HEK293 (cell line): ENCODE data around the gene LPIN3.

Experiments
- CTCF ChIA-PET: fragments of 350-600 bp; formaldehyde crosslinking; extraction: SDS; loops from one replicate; lab custom pipeline; 2021; ENCODE audit warnings: antibody characterized with exemption; lab: Yijun Ruan, JAX
- POLR2A ChIA-PET: fragments of 300-600 bp; formaldehyde crosslinking; extraction: SDS; loops from one replicate; lab custom pipeline; 2020; ENCODE audit warnings: antibody characterized with exemption, inconsistent platforms; lab: Yijun Ruan, JAX
- H3K27ac ChIP-seq: fragments of 200-500 bp; sonication (Bioruptor generic); 2 replicates; pipeline ENCODE4 v1.5.1; 2014; ENCODE audit warnings: low read depth, low read length, control low read depth, inconsistent platforms; ENCODE audit errors: extremely low read depth
- H3K36me3 ChIP-seq, 2 experiments: fragments of 200-500 bp in 1 of 2; sonication (Bioruptor generic) in 1 of 2; 1 replicate in 1 of 2; 2 replicates in 1 of 2; pipeline ENCODE4 v1.5.1; 2014 to 2017; ENCODE audit warnings: inconsistent platforms in 2 of 2, low read length in 2 of 2; ENCODE audit not compliant: control insufficient read depth in 2 of 2, insufficient read depth in 1 of 2
- H3K4me1 ChIP-seq: fragments of 200-500 bp; sonication (Bioruptor generic); 2 replicates; pipeline ENCODE4 v1.5.1; 2014; ENCODE audit warnings: mild to moderate bottlenecking, low read length, inconsistent platforms; ENCODE audit not compliant: control insufficient read depth, insufficient read depth
- H3K4me3 ChIP-seq: 2 replicates; pipeline ENCODE4 v1.5.1; 2011; ENCODE audit warnings: low read depth, mild to moderate bottlenecking, control low read depth, low read length, moderate library complexity
- H3K9me3 ChIP-seq: fragments of 200-500 bp; sonication (Bioruptor generic); 2 replicates; pipeline ENCODE4 v1.5.1; 2014; ENCODE audit warnings: low read depth, low read length, inconsistent platforms; ENCODE audit not compliant: control insufficient read depth, insufficient read depth
- SP2 ChIP-seq: fragments of 450-650 bp; formaldehyde crosslinking; IDR thresholded peaks from 2 replicates; pipeline ENCODE4 v1.5.1; 2016; ENCODE audit warnings: missing biosample characterization, missing genetic modification characterization
- ZBTB17 ChIP-seq: fragments of 450-650 bp; formaldehyde crosslinking; IDR thresholded peaks from 2 replicates; pipeline ENCODE4 v1.5.1; 2016; ENCODE audit warnings: missing biosample characterization, missing genetic modification characterization
- ZNF16 ChIP-seq: fragments of 450-650 bp; formaldehyde crosslinking; IDR thresholded peaks from 2 replicates; pipeline ENCODE4 v1.5.1; 2016; ENCODE audit warnings: low read depth, missing biosample characterization, missing genetic modification characterization
- ZNF214 ChIP-seq: fragments of 450-650 bp; formaldehyde crosslinking; IDR thresholded peaks from 2 replicates; pipeline ENCODE4 v1.5.1; 2017; ENCODE audit warnings: missing biosample characterization, mild to moderate bottlenecking, missing genetic modification characterization, borderline replicate concordance
- ZNF248 ChIP-seq: fragments of 450-650 bp; formaldehyde crosslinking; IDR thresholded peaks from 2 replicates; pipeline ENCODE4 v1.5.1; 2017; ENCODE audit warnings: missing biosample characterization, missing genetic modification characterization
- ZNF416 ChIP-seq: fragments of 450-650 bp; formaldehyde crosslinking; IDR thresholded peaks from 2 replicates; pipeline ENCODE4 v1.5.1; 2016; ENCODE audit warnings: missing biosample characterization, missing genetic modification characterization
- ZNF610 ChIP-seq: fragments of 450-650 bp; formaldehyde crosslinking; IDR thresholded peaks from 2 replicates; pipeline ENCODE4 v1.5.1; 2016; ENCODE audit warnings: missing biosample characterization, missing genetic modification characterization, borderline replicate concordance
- ZNF768 ChIP-seq: fragments of 450-650 bp; formaldehyde crosslinking; IDR thresholded peaks from 2 replicates; pipeline ENCODE4 v1.5.1; 2018; ENCODE audit warnings: missing biosample characterization, mild to moderate bottlenecking, missing genetic modification characterization
- ZNF776 ChIP-seq: fragments of 450-650 bp; formaldehyde crosslinking; IDR thresholded peaks from 2 replicates; pipeline ENCODE4 v1.5.0; 2017; ENCODE audit warnings: missing biosample characterization, missing genetic modification characterization, borderline replicate concordance
- TF ChIP-seq, protein P1 (sequence below): fragments of 450-650 bp; formaldehyde crosslinking; IDR thresholded peaks from 2 replicates; pipeline ENCODE4 v1.5.1; 2017; ENCODE audit warnings: missing biosample characterization, missing genetic modification characterization
- TF ChIP-seq, protein P2 (sequence below): fragments of 450-650 bp; formaldehyde crosslinking; IDR thresholded peaks from 2 replicates; pipeline ENCODE4 v1.5.1; 2017; ENCODE audit warnings: missing biosample characterization, missing genetic modification characterization

LPIN3 gene

DNA sequence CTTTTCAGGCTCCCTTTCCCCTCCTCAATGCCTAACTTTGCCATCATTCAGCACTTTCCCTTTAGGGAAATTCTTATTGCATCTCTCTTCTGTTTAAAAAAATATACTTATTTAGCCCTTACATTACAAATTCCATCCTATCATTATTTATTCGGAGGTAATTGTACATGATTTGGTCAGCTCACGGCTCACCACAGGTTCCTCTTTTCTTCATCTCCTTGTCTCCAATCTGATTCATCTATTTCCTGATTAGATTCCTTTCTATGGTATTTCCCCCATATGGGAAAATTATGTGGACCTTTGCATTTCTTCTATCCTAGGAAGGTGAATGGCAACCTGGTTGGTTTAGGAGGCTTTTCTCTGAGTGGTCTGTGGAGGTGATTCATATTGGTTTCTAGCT, 38.9 kb downstream of the LPIN3 start:
- Histone ChIP-seq H3K36me3 (no peaks in the 10 kb centered on the region), H3K27ac (no peak overlapping the region), H3K4me1 (no peaks in the 10 kb centered on the region), H3K9me3 (no peaks in the 10 kb centered on the region), H3K4me3 (no peak overlapping the region)
- POLR2A ChIA-PET = no interaction called here
- CTCF ChIA-PET = interaction anchor here (1.3 to 1.7 kb wide), 2 partner anchors 32 to 39 kb away, joined by 3 to 4 read pairs; partner anchors contain the start of gene LPIN3
- TF ChIP-seq ZNF610 (tag by site-specific recombination) = no peak
- no peak for TF ChIP-seq ZNF768 (tag by site-specific recombination)
- TF ChIP-seq SP2 (tag by site-specific recombination) = no peak
- TF ChIP-seq ZNF16 (tag by site-specific recombination) = no peak
- TF ChIP-seq ZNF416 (tag by site-specific recombination) = no peak

DNA sequence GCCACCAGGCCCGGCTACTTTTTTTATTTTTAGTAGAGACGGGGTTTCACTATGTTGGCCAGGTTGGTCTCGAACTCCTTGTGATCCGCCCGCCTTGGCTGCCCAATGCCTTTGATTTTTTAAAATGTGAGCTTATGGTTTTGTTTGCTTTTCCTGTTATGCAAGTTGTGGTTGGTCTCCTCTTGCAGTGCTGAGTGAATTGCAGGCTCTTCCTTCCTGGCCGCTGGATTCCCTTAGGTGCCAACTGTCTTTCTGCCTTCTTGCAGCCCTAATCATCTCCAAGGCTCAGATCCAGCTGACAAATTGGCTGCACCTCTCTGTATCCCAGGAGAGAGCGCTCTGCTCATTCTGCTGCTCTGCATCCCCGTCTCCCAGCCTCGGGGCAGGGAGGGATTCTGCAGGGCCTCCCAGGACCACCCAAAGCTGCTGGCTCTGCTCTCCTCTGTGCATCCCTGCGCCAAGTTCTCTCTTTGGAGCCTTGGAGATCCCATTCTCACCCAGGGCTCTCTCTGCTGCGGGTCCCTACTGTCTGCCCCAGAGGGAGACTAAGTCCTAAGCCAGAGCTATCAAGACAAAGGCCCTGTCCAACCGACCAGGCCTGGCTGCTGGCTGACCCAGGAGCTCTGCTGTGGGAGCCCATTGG, 40.1 kb downstream of the LPIN3 start:
- H3K9me3 ChIP-seq = no peaks in the 10 kb centered on the region
- H3K4me1 ChIP-seq = no peaks in the 10 kb centered on the region
- H3K36me3 ChIP-seq = no peaks in the 10 kb centered on the region
- TF ChIP-seq ZBTB17 (tag by site-specific recombination) = no peak
- TF ChIP-seq, protein P1, sequence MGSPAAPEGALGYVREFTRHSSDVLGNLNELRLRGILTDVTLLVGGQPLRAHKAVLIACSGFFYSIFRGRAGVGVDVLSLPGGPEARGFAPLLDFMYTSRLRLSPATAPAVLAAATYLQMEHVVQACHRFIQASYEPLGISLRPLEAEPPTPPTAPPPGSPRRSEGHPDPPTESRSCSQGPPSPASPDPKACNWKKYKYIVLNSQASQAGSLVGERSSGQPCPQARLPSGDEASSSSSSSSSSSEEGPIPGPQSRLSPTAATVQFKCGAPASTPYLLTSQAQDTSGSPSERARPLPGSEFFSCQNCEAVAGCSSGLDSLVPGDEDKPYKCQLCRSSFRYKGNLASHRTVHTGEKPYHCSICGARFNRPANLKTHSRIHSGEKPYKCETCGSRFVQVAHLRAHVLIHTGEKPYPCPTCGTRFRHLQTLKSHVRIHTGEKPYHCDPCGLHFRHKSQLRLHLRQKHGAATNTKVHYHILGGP = no peak
- POLR2A ChIA-PET = no interaction called here
- no peak overlapping the region for H3K27ac ChIP-seq
- H3K4me3 ChIP-seq = no peak overlapping the region
- CTCF ChIA-PET = interaction anchor here (0.9 to 1.3 kb wide), 2 partner anchors 31 to 353 kb away, joined by 3 read pairs; no protein-coding TSS in a partner anchor

DNA sequence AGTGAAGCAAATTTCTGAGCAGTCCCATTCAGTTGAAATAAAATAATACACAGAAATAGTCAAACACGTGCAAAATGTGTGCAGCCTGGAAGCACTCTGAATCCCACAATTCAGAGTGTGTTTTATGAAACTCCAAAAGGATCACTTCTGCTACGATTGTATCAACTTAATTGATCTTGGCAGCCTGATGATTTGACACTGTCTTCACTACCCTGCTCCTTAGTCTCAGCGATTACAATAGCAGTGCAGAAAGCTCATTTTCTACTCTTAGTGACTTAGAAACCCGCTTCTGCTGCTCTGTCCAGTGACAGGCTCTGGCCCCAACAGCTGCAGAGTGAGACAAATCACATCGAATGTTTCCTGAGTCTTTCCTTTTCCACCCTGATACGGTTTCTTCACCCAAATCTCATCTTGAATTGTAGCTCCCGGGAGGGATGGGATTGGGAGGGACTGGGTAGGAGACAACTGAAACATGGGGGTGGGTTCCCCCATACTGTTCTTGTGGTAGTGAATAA, 42.2 kb downstream of the LPIN3 start:
- ChIA-PET POLR2A (no interaction called here), CTCF (no interaction called here)
- H3K27ac ChIP-seq = no peak overlapping the region

DNA sequence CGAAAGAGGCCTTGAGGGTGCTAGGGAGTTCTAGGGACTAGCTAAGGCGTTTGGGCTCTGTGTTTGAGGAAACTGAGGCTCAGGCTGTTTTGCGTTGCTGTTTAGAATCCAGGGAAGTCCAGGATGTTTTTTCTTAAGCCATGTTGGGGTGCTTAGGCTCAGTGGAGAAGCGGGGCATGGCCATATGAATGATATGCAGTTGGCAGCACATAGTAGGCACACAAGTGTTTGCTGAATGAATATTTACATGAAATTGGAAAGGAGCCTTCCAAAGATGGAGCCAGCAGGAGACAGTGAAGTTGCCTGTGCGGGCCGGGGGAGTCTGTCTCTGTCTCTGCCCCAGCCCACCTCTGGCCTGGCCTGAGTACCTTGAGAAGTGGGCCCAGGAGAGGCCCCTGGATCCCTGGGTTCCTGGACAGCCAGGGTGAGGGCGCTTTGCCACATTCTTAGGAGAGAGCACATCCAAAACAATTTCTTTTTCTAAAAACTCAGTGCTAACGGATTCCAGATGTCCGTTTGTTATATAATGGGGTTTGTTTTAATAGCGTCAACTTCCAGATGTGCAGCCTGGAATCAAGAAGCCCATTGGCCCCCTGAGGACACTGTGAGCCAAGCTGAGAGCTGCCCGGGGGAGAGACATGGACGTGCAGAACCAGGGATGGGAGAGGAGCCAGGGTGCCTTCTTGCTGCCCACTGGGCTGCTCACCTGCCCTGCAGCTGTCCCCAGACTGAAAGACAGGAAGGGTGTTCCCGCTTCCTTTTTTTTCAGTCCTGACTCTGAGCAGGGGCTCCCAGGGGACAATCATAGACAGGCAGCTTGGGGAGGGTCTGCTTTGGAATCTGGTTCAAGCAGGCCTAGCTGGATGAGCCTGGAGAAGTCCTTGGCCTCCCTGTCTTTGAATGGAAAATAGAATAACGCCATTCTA, 46.1 kb downstream of the LPIN3 start:
- H3K27ac ChIP-seq = no peak overlapping the region
- no peak for TF ChIP-seq ZNF248 (tag by site-specific recombination)
- ChIA-PET POLR2A (interaction anchor here (0.7 kb wide), 1 partner anchor 406 kb away, joined by 6 read pairs; no protein-coding TSS in a partner anchor), CTCF (interaction anchor here (0.7 kb wide), 1 partner anchor 24 kb away, joined by 3 read pairs; no protein-coding TSS in a partner anchor)
- no peaks in the 10 kb centered on the region for H3K9me3 ChIP-seq
- no peak overlapping the region for H3K4me3 ChIP-seq
- no peaks in the 10 kb centered on the region for H3K4me1 ChIP-seq
- no peaks in the 10 kb centered on the region for H3K36me3 ChIP-seq

More for the DNA sequence above, 42.2 kb downstream of the LPIN3 start:
- no peaks in the 10 kb centered on the region for H3K36me3 ChIP-seq
- H3K4me1 ChIP-seq = no peaks in the 10 kb centered on the region
- H3K9me3 ChIP-seq = no peaks in the 10 kb centered on the region
- TF ChIP-seq, protein P2, sequence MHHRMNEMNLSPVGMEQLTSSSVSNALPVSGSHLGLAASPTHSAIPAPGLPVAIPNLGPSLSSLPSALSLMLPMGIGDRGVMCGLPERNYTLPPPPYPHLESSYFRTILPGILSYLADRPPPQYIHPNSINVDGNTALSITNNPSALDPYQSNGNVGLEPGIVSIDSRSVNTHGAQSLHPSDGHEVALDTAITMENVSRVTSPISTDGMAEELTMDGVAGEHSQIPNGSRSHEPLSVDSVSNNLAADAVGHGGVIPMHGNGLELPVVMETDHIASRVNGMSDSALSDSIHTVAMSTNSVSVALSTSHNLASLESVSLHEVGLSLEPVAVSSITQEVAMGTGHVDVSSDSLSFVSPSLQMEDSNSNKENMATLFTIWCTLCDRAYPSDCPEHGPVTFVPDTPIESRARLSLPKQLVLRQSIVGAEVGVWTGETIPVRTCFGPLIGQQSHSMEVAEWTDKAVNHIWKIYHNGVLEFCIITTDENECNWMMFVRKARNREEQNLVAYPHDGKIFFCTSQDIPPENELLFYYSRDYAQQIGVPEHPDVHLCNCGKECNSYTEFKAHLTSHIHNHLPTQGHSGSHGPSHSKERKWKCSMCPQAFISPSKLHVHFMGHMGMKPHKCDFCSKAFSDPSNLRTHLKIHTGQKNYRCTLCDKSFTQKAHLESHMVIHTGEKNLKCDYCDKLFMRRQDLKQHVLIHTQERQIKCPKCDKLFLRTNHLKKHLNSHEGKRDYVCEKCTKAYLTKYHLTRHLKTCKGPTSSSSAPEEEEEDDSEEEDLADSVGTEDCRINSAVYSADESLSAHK (tag by site-specific recombination) = no peak
- no peak for TF ChIP-seq ZNF214 (tag by site-specific recombination)
- no peak for TF ChIP-seq ZNF776 (tag by site-specific recombination)
- H3K4me3 ChIP-seq = no peak overlapping the region
